CD1c-positive myeloid dendritic cell (primary cell): ENCODE results near the gene ZNF560.

Experiments used
- DNase-seq: peaks from one replicate; pipeline ENCODE4 v3.0.0-alpha.2; 2016; ENCODE audit errors: extremely low spot score

The ZNF560 gene

DNA sequence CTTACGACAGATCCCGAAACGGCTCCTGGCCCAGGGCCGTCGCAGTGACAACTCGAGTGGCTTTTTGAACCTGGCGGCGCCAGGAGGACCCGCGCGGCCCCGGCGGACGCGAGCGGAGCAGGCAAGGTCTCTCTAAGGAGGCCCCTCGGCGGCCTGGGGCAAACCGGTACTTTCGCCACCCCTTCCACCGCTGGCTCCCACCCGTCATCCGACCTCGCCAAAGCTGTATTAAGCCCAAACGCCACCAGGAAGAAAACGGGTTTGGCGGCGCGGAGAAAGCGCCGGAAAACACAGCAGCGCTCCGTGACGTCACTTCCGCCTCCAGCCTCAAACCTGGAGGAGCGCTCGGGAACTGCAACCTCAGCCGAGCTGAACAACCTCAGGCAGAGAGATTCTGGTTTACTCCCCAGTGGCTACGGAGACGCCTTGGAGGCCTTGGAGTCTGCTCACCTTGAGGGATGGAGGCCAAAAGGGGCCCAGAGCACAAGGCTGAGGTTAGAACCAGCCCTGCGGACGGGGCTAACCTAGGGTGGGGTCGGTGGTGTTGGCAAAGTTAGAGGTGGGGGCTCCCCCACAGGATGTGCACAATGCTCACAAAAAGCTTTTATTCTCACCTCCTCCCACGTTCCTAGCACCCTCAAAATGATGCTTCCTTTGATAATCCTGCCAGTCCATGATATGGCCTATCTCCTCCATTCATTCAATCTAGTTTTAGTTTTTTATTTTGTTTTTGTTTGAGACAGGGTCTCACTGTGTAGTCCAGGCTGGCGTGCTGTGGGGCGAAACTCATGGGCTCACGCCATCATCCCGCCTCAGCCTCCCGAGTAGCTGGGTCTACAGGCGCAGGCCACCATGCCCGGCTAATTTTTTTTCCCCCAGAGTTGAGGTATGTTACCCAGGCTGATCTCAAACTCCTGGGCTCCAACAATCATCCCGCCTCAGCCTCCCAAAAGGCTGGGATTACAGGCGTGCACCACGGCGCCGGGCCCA is 62.8 kb downstream of the ZNF560 start, which contains the start of gene ZNF266:
TSS of gene ZNF266 (minus strand) at position 295 of the 990 bp plus-strand sequence. CDS start 15,484 bp downstream, outside the sequence.
- DNase-seq, result peak; percentile 97

DNA sequence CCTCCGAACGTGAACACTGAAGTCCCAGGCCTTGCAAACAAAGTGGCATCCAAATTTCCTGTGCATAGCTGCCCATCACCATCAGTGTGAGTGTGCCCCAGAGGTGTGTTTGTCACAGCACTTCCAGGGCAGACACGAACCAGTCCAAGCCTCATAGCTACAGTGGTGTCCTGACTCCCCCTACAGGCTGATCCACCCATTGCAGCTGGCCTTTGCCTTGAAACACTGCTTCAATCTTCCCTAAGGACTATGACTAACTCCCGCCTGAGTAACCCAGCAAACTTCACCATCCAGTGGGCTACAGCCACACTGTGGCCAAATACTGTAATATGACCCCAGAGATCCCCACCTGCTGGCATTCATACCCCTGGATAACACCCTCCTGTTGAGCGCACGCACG is 66.9 kb downstream of the ZNF560 start:
- DNase-seq, result peak; percentile 17

- no peak for DNase-seq
Measured at GRCh38 chr19:9430444-9430843, 68.0 kb downstream of the ZNF560 start.

DNA sequence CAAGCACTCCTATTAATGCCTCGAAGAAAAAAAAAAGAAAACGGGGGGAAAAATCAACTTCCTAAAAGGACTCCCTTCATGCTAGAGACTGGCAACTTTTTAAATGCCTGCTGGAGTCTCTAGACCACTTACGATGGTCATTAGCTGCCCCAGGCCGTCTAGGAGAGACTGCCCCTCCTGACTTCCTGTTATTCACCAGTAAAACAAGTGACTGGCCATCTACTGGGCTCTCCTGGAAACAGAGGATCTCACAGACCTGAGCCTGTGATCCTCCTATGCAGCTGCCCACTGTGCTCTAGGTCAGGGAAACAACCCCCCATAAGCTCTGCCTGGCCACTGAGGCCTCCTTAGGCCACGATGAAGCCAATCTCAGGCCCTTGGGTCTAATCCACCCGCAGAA is 70.5 kb downstream of the ZNF560 start:
- DNase-seq, result no peak
